ENCODE measurements around the gene PJVK.

DNA sequence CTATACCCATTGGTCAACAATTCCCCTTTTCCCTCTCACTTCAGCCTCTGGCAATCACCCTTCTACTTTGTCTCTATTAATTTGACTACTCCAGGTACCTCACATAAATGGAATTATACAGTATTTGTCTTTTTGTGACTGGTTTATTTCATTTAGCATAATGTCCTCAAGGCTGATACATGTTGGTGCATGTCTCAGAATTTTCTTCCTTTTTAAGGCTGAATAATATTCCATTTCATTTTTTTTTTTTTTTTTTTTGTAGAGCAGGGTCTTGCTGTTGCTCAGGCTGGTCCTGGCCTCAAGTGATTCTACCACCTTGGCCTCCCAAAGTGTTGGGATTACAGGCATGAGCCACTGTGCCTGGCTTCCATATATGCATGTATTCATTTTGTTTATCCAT lies 25.3 kb downstream of the PJVK start:
- TF ChIP-seq, protein P1, sequence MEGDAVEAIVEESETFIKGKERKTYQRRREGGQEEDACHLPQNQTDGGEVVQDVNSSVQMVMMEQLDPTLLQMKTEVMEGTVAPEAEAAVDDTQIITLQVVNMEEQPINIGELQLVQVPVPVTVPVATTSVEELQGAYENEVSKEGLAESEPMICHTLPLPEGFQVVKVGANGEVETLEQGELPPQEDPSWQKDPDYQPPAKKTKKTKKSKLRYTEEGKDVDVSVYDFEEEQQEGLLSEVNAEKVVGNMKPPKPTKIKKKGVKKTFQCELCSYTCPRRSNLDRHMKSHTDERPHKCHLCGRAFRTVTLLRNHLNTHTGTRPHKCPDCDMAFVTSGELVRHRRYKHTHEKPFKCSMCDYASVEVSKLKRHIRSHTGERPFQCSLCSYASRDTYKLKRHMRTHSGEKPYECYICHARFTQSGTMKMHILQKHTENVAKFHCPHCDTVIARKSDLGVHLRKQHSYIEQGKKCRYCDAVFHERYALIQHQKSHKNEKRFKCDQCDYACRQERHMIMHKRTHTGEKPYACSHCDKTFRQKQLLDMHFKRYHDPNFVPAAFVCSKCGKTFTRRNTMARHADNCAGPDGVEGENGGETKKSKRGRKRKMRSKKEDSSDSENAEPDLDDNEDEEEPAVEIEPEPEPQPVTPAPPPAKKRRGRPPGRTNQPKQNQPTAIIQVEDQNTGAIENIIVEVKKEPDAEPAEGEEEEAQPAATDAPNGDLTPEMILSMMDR (IDR thresholded peaks at IDR 0.05; ENCODE audit: poor library complexity), result no peak
- TF ChIP-seq EZH2 (IDR thresholded peaks at IDR 0.05; ENCODE audit: borderline replicate concordance) (no peak), EZH2phosphoT487 (IDR thresholded peaks at IDR 0.05; ENCODE audit: low read depth, severe bottlenecking, unreplicated experiment) (no peak)

Data from hepatocyte (in vitro differentiated cells).